Omental fat pad (tissue), 4 donors: Measurements from ENCODE around the gene ZNF600. TPM values are rescaled to one million over a fixed set of nuclear protein-coding genes. Genes with fewer than 3 reads are reported as not detected.
A peak's percentile ranks its signal among the peaks of the same experiment; 100 is the strongest.
"Not testable (repeated sequence)": the region's sequence is repeated elsewhere in the genome, so short reads cannot be mapped to it uniquely, and the experiment has no call there.

Experiments used
- ATAC-seq: fragments of 150-250 bp; one replicate; pipeline ENCODE4 v1.9.1; 2016; ENCODE audit warnings: mild to moderate bottlenecking, moderate library complexity; ENCODE audit not compliant: low FRiP score
- DNase-seq: peaks from one replicate; pipeline ENCODE4 v3.0.0-alpha.2; 2019; ENCODE audit warnings: low spot score
- total RNA-seq, 4 donors: library from RNA; depleted of rRNA; stranded (reverse); fragments of >200 nt; gene quantifications; one replicate each; pipeline ENCODE4 v1.1.0, GENCODE V29; 2016
- TF ChIP-seq, protein P1 (sequence below), 3 donors: fragments of 450-650 bp; IDR thresholded peaks; one replicate each; pipeline ENCODE4 v1.5.1; 2016 to 2017; ENCODE audit warnings: antibody characterized with exemption in 3 of 3, mild to moderate bottlenecking in 3 of 3, moderate library complexity in 2 of 3

Gene ZNF600
- total RNA-seq, 4 donors from 2014 or later, result 4.4 to 13.1 (median 9.3) TPM

DNA sequence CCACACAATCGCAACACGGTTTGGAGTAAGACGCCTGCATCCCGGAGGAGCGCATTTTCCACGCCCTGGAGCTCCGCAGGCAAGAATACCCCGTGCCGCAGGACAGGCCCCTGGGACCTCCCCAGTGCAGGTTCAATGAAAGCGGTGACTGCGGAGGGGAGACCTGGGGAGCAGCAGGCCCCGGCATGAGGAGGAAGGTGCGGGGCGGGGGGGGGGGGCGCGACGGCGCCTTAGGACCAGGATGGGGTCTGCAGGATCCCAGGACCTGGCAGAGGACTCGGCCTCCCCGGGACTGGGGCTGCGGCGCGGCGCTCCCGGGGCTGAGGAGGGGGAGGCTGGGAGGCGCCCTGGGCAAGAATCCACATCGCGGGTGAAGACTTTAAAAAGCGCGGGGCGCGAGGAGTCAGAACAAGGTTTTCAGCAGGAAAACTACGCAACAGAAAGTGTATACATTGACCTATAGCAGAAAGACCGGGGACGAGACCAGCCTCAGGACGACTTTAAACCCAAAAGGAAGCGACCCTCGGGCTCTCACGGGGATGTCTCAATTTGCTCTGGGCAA is 52.2 kb downstream of the ZNF600 start:
- TF ChIP-seq, protein P1, sequence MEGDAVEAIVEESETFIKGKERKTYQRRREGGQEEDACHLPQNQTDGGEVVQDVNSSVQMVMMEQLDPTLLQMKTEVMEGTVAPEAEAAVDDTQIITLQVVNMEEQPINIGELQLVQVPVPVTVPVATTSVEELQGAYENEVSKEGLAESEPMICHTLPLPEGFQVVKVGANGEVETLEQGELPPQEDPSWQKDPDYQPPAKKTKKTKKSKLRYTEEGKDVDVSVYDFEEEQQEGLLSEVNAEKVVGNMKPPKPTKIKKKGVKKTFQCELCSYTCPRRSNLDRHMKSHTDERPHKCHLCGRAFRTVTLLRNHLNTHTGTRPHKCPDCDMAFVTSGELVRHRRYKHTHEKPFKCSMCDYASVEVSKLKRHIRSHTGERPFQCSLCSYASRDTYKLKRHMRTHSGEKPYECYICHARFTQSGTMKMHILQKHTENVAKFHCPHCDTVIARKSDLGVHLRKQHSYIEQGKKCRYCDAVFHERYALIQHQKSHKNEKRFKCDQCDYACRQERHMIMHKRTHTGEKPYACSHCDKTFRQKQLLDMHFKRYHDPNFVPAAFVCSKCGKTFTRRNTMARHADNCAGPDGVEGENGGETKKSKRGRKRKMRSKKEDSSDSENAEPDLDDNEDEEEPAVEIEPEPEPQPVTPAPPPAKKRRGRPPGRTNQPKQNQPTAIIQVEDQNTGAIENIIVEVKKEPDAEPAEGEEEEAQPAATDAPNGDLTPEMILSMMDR (IDR thresholded peaks at IDR 0.05), result no peak
- no peak for DNase-seq
- peak; percentile 19 for ATAC-seq

DNA sequence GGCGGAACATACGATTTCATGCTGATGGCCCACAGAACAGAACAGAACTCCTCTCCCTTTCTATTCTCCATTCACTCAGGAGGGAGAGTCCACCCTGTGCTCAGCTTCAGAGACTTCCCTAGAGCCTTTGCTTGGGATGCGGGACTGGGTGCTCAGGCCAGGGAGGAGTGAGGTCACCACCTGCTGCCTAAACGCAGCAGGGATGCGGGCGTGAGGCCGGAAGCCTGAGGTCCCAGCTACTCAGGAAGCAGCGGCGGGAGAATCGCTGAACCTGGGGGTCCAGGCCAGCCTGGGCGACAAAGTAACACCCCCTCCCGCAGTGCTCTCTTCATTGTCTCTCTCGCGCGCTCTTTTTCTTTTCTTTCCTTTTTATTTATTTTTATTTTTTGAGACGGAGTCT is 60.5 kb downstream of the ZNF600 start:
- ATAC-seq, DNase-seq: not testable (repeated sequence)

DNA sequence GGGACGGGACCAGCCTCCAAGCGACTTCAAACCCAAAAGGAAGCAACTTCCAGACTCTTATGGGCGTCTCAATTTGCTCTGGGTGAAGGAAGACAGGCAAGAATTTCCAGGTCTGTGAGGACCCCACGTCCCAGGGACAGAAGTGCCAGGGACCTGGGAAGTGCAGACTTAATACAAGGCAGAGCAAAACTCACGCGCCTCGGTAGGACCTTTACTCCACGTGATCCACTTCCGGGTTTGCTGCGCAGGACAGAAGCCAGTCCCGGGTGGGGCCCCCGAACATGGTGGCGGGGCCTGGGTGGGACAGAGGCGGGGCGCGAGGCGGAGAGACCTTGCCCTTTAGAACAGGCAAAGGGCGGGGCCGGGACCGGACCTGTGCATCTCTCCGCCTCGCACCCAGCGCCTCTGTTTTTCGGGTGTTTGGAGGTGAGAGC is 61.0 kb downstream of the ZNF600 start:
- DNase-seq, result no peak
- TF ChIP-seq, protein P1 (IDR thresholded peaks at IDR 0.05), result no peak
- ATAC-seq, result no peak

DNA sequence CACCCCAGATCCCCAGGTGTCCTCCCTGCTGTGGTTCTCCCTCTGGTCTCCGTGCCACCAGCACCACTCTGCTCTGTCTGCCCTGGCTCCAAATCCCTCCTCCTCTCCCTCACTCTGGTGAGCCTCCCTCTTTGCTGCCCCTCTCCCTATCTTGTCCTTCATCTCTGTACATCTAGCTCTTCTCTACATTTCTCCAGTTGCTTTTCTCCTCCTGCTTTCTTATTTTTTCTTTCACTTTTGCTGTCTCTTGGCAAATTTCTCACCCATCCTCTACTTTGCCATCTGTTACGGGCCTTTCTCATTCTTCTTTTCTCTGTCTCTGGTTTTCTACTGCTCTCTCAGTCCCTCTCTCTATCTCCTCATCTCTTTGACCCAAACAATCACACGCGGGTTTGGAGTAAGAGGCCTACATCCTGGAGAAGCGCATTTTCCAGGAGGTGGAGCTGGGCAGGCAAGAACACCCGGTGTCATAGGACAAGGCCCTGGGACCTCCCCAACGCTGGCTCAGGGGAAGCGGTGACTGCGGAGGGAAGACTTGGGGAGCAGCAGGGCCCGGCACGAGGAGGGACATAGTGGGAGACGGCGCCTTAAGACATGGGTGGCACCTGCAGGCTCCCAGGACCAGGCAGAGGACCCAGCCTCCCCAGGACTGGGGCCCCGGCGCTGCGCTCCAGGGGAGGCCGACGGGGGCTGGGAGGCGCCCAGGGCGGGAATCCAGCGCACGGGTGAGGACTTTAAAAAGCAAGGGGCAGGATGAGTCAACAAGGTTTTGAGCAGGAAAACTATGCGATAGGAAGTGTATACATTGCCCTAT is 61.7 kb downstream of the ZNF600 start:
- TF ChIP-seq, protein P1 (IDR thresholded peaks at IDR 0.05), result no peak
- ATAC-seq (no peak), DNase-seq (no peak)

DNA sequence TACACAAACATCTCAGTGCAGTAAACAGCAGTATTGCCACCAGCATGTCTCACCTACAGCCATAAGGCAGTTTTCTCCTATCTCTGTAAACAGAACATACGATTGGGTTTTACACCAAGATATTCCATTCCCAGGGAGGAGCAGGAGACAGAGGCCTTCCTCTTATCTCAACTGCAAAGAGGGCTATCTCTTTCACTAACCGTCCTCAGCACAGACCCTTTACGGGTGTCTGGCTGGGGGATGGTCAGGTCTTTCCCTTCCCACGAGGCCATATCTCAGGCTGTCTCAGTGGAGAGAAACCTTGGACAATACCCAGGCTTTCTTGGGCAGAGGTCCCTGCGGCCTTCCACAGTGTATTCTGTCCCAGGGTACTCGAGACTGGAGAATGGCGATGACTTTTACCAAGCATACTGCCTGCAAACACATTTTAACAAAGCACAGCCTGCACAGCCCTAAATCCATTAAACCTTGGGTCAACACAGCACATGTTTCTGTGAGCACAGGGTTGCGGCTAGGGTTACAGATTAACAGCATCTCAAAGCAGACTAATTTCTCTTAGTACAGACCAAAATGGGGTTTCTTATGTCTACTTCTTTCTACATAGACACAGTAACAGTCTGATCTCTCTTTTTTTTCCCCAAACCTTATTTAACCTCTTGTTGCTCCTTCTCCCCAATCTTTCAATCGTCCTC is 62.5 kb downstream of the ZNF600 start:
- ATAC-seq, DNase-seq: not testable (repeated sequence)

DNA sequence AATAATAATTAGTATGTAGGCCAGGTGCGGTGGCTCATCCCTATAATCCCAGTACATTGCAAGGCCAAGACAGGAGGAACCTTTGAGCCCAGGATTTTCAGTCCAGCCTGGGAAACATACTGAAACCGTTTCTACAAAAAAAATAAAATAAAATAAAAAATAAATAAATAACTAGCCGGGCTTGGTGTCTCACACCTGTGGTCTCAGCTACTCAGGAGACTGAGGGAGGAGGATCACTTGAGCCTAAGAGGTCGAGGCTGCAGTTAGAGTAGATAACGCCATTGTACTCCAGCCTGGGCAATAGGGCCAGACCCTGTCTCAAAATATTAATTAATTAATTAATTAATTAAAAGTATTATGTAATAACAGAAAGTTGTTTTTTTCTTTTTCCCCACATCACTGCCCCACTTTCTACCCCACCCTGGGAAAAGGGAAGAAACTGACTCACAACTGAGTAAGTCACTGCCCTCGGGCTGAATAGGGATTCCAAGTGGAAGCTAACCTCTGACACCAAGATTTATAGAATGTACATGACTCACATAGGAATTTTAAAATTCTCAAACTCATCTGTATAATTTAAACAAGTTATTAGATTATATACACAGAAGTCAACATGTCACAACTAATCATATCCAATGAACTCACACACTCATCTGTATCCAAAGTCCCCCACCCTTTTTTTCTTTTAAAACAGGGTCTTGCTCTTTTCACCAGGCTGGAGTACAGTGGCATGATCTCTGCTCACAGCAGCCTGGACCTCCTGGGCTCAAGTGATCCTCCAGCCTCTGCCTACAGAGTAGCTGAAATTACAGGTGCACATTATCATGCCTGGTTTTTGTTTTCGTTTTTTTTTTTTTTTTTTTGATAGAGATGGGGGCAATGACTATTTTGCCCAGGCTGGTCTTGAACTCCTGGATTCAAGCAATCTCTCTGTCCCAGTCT is 64.3 kb downstream of the ZNF600 start:
- no peak for ATAC-seq
- TF ChIP-seq, protein P1 (IDR thresholded peaks at IDR 0.05), result no peak
- no peak for DNase-seq

DNA sequence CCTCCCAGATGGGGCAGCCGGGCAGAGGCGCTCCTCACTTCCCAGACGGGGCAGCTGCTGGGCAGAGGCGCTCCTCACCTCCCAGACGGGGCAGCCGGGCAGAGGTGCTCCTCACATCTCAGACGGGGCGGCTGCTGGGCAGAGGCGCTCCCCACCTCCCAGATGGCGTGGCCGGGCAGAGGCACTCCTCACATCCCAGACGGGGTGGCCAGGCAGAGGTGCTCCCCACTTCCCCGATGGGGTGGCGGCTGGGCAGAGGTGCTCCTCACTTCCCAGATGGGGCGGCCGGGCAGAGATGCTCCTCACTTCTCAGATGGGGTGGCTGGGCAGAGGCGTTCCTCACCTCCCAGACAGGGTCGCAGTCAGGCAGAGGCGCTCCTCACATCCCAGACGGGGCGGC is 66.0 kb downstream of the ZNF600 start:
- not testable (repeated sequence) for ATAC-seq, DNase-seq

DNA sequence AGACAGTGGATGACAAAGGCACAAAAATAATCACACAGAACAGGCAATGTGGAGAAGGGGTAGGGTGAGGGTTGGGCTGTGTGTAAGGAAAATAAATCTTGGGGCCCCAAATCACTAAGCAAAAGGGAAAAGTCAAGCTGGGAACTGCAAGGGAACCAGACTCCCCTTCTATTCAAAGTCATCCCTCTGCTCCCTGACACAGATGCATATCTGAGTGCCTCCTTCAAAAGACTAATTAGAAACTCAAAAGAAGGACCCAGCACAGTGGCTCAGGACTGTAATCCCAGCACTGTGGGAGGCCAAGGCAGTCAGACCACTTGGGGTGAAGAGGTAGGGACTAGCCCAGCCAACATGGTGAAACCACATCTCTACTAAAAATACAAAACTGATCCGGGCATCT is 70.1 kb downstream of the ZNF600 start:
- ATAC-seq (no peak), DNase-seq (no peak)
- TF ChIP-seq, protein P1 (IDR thresholded peaks at IDR 0.05), result no peak

DNA sequence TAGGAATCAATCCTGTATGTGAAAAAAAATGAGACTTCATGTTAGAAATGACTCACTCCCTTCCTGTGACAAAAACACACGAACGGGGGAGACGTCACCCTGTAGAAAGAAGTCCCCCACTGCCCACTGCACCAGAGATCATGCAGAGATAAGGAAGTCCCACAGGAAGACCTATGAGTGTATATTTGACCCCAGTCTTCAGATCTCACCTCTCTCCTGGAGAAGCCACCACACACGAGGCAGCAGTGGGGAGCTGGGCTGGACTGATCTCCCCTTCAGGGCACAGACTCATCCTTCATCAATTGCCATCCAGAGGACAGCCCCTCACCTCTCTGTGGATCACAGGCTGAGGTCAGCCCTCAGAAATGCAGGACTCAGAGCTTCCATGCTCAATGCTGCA is 70.7 kb downstream of the ZNF600 start:
- not testable (repeated sequence) for DNase-seq, ATAC-seq

DNA sequence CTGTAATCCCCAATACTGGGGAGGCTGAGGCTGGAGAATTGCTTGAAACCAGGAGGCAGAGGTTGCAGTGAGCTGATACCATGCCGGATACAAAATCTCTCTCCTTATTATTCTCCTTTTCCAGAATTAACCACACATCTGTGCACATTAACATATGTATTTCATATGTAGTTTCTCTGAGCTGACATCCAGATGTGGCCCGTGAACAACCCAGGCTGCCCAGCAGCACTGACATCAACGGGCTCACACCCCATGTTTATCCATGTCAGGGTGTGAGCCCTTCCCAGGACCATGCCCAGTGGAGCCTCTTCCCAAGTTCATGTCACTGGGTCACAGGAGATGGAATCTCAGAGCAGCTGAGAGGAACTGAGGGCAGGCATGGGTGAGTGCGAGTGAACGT is 71.3 kb downstream of the ZNF600 start:
- ATAC-seq, DNase-seq: not testable (repeated sequence)
